Hindlimb muscle (tissue), 1 donor: ENCODE data around the gene PPM1G. TPM values are rescaled to one million over a fixed set of nuclear protein-coding genes. Genes with fewer than 3 reads are reported as not detected.

Source experiments
- DNase-seq: peaks from one replicate; pipeline ENCODE4 v3.0.0-alpha.2; 2013
- polyA plus RNA-seq: library from polyadenylated mRNA; unstranded; fragments of 120-200 nt; gene quantifications from one replicate; pipeline ENCODE4 v1.2.1, GENCODE V29; 2013; ENCODE audit not compliant: insufficient read length

The PPM1G gene
- polyA plus RNA-seq, 1 donor = 57.8 TPM

DNA sequence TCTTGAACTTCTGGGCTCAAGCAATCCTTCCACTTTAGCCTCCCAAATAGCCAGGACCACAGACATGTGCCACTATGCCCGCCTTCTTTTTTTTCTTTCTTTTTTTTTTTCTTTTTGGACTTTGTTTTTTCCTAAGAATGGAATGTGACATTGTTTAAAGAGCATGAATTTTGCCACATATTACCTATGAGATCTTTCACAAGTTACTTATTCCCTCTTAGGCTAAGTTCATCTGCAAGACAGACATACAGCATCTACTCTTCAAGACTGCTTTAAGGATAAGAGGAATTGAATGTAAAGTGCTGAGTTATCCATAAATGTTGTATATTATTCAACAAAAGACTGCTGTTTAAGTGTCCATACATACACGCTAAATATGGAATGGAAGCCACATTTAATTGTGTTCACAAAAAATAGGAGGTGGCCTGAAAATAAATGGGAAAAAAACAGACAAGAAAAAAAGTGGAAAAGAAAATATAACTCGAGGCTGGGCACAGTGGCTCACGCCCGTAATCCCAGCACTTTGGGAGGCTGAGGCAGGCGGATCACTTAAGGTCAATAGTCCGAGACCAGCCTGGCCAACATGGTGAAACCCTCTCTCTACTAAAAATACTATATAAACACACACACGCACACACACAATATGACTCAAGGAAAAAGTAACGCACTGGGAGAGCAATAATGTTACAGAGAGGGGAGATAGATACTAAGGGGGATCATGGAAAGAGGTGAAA lies 3.2 kb upstream of the PPM1G start:
- DNase-seq = no peak

DNA sequence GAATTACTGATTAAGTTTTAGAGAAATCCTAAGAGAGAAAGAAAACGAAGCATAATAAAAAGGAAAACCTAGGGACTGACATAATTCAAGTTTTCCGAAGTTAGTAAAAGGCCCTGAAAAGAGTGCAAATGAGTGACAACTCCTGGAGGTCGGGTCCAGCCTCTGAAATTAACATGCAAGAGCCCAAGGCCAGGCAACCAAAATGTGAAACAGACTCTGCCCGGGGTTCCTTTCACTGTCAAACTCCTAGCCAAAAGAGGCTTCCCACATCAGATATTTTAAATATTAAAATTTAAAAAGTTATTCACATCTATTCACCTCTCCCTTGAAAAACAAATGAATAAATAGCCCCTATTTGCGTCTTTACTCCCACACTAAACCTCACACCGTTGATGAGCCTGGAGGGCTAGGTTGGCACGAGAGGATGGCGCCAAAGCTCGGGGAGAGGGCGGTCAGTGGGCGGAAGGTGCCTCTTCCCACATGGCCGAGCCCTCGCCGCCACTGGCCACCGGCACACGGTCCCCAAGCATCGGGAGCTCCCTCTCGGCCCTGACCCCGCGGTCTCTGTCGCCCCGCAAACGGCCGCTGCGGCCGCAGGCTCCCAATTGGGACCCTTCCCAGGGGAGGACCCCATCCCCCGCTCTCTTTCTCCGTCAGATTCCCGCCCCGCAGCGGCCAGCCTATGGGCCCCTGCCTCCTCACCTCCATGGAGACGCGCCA lies 630 bp downstream of the PPM1G start:
- DNase-seq = no peak

DNA sequence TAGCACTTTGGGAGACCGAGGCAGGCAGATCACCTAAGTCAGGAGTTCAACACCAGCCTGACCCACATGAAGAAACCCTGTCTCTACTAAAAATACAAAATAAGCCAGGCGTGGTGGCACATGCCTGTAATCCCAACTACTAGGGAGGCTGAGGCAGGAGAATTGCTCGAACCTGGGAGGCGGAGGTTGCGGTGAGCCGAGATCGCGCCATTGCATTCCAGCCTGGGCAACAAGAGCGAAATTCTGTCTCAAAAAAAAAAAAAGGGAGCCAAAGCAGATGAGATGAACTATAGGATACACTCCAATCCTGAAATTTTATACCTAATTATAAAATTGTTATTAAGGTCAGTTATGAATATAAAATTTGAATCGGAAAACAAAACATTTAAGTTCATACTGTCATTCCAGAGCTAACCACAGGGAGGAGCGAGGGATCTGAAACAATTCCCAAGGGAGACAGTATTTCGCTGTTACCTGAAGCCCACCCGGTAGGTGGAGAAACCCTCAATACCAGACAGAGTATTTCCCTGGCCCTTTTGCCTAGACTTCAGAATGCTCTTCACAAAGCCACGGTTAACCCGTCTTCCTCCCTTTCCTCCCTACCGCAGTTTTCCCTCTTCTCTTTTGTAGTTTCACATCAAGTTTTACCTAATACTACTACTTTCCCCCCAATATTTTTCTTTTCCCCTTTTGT lies 1.4 kb downstream of the PPM1G start:
- DNase-seq = peak; percentile 15

DNA sequence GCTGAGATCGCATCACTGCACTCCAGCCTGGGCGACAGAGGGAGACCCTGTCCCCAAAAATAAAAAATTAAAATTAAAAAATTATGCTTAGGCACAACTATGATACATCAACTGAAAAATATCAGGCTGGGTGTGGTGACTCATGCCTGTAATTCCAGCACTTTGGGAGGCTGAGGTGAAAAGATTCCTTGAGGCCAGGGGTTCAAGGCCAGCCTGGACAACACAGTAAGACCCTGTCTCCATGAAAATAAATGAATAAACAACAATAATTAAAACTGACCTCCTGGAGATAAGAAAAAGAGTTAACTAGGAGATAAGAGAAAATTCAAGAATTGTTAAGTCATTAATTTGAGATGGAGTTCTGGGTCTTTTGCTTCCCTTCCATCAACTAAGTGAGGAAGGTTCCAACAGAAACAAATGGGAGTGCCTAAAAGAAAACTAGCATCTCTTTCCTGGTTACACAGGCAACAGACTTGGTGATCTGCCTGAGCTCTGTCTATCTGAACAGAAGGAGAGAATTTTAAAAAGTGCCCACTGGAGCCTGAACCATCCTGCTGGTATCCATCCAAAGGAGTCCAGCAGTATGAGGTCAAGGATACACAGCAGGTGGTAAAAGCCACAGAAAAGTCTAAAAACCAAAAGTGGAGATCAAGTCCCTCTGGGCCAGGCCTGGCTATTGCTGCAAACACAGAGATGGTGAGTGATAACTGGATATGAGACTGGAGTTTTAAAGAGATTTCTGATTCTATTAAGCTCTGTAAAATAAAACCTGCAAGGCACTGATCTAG lies 8.8 kb downstream of the PPM1G start:
- no peak for DNase-seq

GRCh38 chr2:27398962-27399361 lies 10.4 kb downstream of the PPM1G start:
- DNase-seq = no peak

GRCh38 chr2:27393225-27393624 lies 16.2 kb downstream of the PPM1G start:
- DNase-seq = no peak

DNA sequence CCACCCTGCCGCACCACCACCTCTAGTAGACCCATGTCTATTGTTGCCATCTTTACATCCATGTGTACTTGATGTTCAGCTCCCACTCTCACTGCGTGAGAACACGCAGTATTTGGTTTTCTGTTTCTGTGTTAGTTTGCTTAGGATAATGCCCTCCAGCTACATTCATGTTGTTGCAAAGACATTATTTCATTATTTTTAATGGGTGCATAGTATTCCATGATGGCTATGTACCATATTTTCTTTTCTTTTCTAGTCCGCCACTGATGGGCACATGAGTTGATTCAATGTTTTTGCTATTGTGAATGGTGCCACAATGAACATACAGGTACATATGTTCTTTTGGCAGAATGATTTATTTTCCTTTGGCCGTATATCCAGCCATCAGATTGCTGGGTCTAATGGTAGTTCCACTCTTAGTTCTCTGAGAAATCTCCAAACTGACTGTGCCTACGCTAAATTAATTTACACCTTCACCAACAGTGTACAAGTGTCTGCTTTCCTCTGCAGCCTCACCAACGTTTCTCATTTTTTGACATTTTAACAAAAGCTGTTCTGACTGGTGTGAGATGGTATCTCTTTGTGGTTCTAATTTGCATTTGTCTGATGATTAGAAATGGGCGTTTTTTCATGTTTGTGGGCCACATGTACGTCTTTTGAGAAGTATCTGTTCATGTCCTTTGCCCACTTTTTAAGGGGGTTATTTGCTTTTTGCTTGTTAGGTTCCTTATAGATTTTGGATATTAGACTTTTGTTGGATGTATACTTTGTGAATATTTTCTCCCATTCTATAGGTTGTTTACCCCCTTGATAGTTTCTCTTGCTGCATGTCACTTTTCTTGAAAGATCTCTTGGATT lies 18.3 kb downstream of the PPM1G start:
- DNase-seq = no peak

GRCh38 chr2:27381577-27382181 lies 27.7 kb downstream of the PPM1G start:
- no peak for DNase-seq

DNA sequence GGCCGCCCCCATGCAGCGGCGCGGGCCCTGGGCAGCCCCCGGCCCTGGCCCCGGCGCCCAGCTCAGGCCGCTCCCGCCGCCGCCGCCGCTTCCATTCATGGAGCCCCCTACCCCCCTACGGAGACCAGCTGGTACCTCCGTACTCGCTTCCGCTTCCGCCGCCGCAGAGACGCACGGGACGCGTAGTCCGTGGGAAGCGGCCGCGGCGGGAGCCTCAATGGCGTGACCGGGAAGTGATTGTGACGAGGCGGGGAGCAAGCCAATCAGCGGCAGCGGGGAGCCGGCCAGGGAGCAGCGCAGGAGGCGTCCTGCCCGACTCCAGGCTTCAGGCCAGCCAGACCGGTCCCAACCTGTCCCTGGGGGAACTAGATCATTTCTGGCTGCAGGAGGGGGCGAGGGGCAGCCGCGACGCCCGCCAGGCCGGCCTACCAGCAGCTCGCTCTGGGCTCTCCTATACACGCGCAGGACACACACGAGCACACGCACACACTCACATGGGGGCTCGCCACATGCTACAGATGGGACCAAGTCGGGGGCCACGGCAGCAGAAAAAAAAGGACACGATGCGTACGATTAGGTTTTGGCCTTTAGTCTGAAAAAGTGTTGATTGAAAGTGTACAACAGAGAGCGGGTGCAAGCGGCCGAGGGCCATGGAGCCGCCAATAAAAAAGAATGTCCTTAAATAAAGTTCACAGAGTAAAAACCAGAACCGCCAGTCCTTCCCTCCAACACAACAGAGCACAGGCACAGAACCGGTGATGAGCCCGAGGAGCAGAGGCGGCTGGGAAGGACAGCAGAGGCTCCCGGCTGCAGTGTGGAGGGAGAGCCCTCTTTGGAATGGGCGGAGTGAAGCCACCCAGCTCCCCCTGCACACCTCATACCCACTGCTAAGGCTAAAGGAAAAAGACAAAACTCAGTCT lies 28.5 kb downstream of the PPM1G start, which contains the start of gene ZNF513:
Gene ZNF513 (minus strand): TSS at position 109 of the 920 bp plus-strand sequence. CDS start 208 bp downstream, outside the sequence.
- peak; percentile 95 for DNase-seq

DNA sequence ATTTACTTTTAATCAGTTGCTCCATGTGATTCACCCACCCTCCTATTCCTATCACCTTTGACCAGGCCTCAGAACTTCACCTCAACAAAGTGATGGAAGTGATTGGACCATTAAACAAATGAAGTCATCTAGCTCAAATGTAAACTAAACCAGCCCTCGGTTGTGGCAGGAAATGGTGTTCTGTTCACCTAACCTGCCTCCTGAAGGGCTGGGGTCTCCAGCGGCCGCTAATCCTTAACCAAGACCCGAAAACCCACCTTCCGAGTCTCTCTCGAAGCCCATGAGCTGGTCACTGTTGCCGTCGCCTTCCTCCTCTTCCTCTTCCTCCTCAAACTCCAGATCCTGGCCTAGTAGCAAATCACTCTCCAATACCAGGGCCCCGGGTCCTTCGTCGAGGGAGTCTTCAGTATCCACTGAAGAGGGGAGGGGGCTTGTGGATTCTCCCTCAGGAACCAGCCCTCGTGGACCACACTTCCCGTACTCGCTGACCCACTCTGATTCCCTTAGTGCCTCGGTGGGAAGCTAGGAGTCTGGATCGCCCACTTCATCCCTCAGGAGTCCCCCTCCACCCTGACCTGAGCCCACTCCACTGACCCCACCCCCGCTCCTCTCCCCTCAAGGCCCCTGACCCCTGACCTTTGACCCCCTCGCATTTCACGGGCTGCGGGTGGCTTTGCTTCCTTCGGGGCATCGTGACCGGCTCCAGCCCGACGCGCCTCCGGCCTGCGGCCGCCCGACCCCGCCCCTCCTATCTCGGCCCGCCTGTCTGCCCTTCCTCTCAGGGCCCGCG lies 29.4 kb downstream of the PPM1G start:
- no peak for DNase-seq

DNA sequence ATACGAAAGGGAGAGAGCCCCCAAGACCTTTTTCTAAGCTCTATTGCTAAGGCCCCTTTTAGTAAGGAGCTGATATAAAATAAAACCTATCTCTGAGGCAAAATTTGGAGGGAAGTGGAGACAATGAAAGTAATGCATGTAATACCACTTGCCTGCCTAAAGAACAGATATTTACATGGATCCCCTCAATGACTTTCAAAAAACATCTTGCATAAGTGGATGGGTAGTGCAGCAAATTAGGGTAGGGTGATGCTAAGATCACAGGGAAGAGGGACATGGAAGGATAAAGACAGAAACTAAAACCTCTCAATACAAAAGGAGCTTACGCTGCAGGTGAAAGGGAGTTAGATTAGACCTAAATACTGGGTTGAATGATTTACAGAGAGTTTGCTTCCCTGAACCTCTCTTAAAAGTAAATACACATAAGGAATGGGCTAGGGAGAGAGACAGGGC lies 30.0 kb downstream of the PPM1G start:
- no peak for DNase-seq

GRCh38 chr2:27378809-27379290 lies 30.5 kb downstream of the PPM1G start:
- DNase-seq = no peak

DNA sequence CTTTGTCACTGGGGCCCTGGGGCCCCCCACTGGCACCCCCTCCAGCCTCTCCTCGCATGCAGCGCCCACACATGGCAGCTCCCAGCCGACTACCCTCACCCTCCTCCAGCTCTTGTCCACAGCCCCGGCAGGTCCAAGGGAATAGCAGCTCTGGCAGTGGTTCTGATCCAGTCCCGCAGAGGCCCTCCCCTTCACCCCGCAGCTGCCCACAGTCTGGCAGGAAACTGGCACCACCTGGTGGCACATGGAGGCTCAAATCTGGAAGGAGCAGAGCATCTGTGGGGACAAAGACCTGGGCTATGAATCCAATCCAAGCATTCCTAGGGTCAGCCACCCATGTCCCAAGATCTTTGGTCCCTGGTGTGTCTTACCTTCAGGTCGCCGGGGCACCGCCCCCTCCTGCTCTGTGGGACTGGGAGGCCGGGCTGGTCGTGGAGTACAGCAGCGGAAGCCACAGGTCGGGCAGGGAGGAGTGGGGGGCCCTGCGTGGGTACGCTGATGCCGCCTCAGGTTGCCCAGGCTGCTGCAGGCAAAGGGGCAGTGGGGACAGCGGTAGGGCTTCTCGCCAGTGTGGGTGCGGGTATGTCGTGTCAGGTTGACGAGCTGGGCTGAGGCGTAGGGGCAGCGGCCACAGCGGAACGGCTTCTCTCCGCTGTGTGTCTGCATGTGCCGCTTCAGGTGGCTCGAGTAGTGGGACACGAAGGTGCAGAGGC lies 31.1 kb downstream of the PPM1G start:
- DNase-seq = no peak

- no peak for DNase-seq
Measured at GRCh38 chr2:27377618-27378095, 31.7 kb downstream of the PPM1G start.

DNA sequence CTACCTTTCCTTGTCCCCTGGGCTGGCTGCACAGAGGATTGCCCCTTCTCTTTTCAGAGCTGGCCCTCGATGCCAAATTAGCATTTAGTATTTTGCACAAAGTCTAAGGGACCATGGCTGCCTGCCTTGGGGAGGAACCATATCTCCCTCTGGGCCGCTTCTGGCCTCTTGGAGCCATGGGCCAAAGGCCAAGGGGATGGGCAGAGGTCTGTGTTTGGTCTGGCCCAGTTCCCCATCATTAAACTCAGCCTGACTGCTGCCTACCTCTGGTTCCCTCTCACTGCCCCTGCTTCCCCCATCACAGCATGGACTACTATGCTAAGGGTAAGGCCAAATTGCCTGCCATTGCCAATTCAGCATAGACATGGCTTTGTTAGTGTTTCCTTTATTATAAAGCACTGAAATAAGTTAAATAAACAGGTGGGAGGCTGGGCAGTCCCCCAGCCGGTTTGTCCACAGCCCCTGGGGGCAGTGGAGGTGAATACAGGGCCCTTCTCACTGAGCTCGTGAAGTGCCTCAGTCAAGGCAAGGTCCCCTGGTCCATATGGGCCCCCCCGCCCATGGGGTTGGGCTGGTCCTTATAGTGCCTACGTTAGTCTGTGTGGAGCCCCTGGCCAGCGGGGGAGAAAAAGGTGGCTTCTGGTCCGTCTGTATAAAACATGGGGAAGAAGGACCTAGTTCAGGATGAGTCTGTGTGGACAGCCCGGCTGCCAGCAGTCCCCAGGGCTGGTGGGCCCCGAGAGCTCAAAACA lies 32.3 kb downstream of the PPM1G start:
- DNase-seq = no peak

DNA sequence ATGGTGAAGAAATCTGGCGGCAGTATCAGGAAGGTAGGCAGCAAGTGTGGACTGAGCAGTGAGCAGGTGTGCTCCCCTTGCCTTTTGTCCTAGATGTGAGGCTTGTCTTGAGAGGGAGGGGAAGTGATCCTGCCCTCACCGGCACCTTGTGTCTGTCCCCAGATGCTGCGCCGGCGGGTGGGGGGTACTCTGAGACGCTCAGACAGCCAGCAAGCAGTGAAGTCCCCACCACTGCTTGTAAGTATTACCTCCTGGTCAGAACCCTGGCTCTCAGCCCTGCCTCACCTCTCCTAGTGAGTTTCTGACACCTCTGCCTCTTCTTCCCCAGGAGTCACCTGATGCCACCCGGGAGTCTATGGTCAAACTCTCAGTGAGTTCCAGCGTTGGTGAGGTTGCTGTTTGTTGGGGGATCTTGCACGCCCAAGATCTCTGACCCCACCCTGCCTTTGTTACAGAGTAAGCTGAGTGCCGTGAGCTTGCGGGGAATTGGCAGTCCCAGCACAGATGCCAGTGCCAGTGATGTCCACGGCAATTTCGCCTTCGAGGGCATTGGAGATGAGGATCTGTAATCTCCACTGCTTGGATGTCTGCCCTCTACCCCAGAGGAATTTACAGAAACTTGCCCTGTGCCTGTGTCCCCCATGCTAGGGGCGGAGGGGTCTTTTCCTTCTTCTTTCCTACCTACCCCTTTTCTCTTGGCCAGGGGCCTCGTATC lies 33.1 kb downstream of the PPM1G start:
- no peak for DNase-seq
